ENCODE results near the gene ZNF532.

The ZNF532 gene

DNA sequence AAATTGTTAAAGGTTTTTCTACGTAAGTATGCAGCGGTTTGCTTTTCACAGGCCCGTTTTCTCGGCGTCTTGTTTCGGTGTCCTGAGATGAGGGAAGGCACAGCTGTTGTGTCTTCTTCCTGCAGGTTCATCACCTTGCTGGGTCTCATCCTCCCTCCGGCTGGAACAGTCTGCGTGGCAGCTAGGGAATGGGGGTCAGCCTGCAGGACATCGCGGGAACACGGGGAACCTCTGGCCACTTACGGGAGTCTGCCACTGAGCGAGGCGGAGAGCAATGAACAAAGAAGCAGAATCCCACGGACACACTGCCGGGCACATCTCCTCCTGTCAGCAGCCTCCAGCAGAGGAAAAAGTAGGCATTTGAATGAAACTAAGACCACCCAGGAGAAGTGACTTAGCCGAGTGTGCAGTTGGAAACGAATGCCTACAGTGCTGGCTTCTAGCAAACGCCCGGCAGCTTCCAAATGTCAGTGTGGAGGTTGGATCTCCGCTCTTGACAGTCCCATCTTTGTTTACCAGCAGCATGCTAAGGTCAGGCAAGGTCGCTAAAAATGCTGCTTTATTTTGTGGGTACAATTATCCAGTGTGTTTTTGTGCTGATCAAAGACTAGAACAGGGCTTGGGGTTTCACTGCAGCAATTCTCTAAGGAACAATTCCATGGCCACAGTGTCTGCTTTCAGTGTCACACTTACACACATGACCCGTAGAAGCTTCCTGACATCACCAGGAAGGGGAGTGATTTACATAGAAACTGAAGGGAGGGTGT, 165.2 kb downstream of the ZNF532 start:
- H3K27ac ChIP-seq = no peak overlapping the region
- TF ChIP-seq ZFX (IDR thresholded peaks at IDR 0.05; ENCODE audit: borderline replicate concordance) = no peak
- TF ChIP-seq, protein P1, sequence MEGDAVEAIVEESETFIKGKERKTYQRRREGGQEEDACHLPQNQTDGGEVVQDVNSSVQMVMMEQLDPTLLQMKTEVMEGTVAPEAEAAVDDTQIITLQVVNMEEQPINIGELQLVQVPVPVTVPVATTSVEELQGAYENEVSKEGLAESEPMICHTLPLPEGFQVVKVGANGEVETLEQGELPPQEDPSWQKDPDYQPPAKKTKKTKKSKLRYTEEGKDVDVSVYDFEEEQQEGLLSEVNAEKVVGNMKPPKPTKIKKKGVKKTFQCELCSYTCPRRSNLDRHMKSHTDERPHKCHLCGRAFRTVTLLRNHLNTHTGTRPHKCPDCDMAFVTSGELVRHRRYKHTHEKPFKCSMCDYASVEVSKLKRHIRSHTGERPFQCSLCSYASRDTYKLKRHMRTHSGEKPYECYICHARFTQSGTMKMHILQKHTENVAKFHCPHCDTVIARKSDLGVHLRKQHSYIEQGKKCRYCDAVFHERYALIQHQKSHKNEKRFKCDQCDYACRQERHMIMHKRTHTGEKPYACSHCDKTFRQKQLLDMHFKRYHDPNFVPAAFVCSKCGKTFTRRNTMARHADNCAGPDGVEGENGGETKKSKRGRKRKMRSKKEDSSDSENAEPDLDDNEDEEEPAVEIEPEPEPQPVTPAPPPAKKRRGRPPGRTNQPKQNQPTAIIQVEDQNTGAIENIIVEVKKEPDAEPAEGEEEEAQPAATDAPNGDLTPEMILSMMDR (IDR thresholded peaks at IDR 0.05) = no peak

GRCh38 chr18:59032308-59032707, 167.6 kb downstream of the ZNF532 start:
- no peak for TF ChIP-seq ZFX (IDR thresholded peaks at IDR 0.05; ENCODE audit: borderline replicate concordance)
- TF ChIP-seq, protein P1 (IDR thresholded peaks at IDR 0.05) = no peak
- no peak overlapping the region for H3K27ac ChIP-seq

DNA sequence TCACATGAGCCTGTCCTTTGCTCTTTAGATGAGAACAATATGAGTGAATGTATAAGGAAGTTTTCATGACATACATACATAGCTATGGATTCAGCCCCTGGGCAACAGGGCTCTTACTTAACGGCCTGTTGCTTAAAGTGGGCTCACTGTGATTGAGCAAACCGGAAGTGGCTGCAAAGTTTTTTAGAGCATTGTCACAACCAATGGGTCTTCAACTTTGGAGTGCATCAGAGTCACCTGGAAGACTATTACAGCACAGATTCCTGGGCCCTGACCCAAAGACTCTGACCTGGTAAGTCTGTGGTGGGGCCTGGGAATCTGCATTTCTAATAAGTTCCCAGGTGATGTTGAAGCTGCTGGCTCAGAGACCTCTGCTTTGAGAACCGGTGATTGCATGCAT, 168.7 kb downstream of the ZNF532 start:
- H3K27ac ChIP-seq = no peak overlapping the region
- TF ChIP-seq, protein P1 (IDR thresholded peaks at IDR 0.05) = no peak
- TF ChIP-seq ZFX (IDR thresholded peaks at IDR 0.05; ENCODE audit: borderline replicate concordance) = no peak

DNA sequence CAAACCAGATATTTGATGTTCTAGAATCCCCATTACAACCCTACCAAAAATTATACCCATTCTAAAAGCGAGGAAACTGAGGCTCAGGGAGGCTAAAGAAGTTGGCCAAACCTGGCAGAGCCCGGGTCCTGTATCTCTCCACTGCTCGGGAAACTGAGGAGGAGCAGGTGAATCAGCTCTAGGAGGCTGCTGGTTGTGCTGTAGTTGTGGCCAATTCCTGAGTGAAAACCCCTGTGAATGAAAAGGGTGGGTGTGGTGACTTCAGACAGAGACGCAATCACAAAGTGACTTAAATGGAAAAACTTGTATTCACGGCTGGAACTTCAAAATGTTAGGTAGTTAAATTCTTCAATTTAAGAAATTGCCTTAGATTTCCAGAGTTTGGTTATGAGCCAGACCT, 169.3 kb downstream of the ZNF532 start:
- no peak for TF ChIP-seq ZFX (IDR thresholded peaks at IDR 0.05; ENCODE audit: borderline replicate concordance)
- TF ChIP-seq, protein P1 (IDR thresholded peaks at IDR 0.05) = no peak

DNA sequence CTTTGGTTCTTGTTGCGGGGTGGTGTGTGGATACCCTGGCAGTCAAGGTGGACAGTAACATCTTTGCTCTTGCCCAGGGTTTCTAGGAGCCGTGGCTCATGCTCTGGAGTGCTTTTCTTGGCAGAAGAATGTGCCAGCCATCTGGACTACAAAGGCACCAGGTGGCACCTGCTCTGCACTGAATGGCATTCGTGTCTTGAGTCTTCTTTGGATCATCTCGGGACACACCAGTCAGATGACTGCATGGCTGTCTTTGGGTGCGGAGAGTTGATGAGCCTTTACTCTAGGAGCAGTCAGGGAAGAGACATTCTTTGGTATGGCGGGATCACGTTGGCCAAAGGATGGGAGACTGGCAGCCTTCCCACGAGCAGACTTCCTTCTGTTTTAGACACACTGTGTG, 170.9 kb downstream of the ZNF532 start:
- TF ChIP-seq ZFX (IDR thresholded peaks at IDR 0.05; ENCODE audit: borderline replicate concordance) = no peak
- TF ChIP-seq, protein P1 (IDR thresholded peaks at IDR 0.05) = no peak
- no peak overlapping the region for H3K27ac ChIP-seq

More for the DNA sequence above, 169.3 kb downstream of the ZNF532 start:
- no peak overlapping the region for H3K27ac ChIP-seq
